Spinal cord (tissue), 10 donors: ENCODE measurements around the gene RTN4R. TPM values are rescaled to one million over a fixed set of nuclear protein-coding genes. Genes with fewer than 3 reads are reported as not detected.

ENCODE experiments used
- DNase-seq, 6 donors: peaks; one replicate each; pipeline versions ENCODE4 v3.0.0 to v3.0.0-alpha.2; 2013 to 2015; ENCODE audit warnings: low spot score in 6 of 6, low read depth in 4 of 6
- H3K27ac ChIP-seq: one replicate; pipeline ENCODE4 v1.5.1; 2013; ENCODE audit warnings: low read depth, low read length, control low read depth
- H3K27me3 ChIP-seq: one replicate; pipeline ENCODE4 v1.6.1; 2013; ENCODE audit warnings: low read length; ENCODE audit not compliant: control insufficient read depth, insufficient read depth
- H3K36me3 ChIP-seq: one replicate; pipeline ENCODE4 v1.6.1; 2013; ENCODE audit warnings: low read length; ENCODE audit not compliant: control insufficient read depth, insufficient read depth
- H3K4me1 ChIP-seq: one replicate; pipeline ENCODE4 v1.6.1; 2013; ENCODE audit warnings: low read length; ENCODE audit not compliant: control insufficient read depth, insufficient read depth
- H3K4me3 ChIP-seq: one replicate; pipeline ENCODE4 v1.5.1; 2013; ENCODE audit warnings: low read depth, low read length, control low read depth
- H3K9me3 ChIP-seq: one replicate; pipeline ENCODE4 v1.6.1; 2013; ENCODE audit warnings: low read length; ENCODE audit not compliant: control insufficient read depth, insufficient read depth
- WGBS: methylation state at CpG from one replicate; pipeline ENCODE4 v1.1.5; 2013; ENCODE audit warnings: missing lambda C conversion rate; ENCODE audit not compliant: insufficient coverage; 5-methylcytosine and 5-hydroxymethylcytosine counted together
- polyA plus RNA-seq, 2 donors: library from polyadenylated mRNA; unstranded; fragments of 120-200 nt; gene quantifications; one replicate each; pipeline ENCODE4 v1.2.1, GENCODE V29; 2013; ENCODE audit not compliant: insufficient read length in 2 of 2
- total RNA-seq, 2 donors: library from RNA; depleted of rRNA in 1 of 2; stranded (reverse); fragments of 120-200 nt in 1 of 2; fragments of >200 nt in 1 of 2; gene quantifications; one replicate each; pipeline versions ENCODE4 v1.2.3 to v1.2.4, GENCODE V29; 2013 to 2014
- donor health status: healthy.

The RTN4R gene
- total and polyA plus RNA-seq, 4 donors = 5.4 to 25.9 (median 16.6) TPM

- 90% methylated on average over 42 of the region's 42 CpGs for WGBS
- no peaks in the 10 kb centered on the region for H3K27me3 ChIP-seq
- no peaks in the 10 kb centered on the region for H3K9me3 ChIP-seq
- H3K27ac ChIP-seq = no peak overlapping the region
- H3K4me1 ChIP-seq = peaks cover 98% of the 10 kb centered on the region
- DNase-seq = no peak
- H3K4me3 ChIP-seq = no peak overlapping the region
- peaks cover 60% of the 10 kb centered on the region for H3K36me3 ChIP-seq
Measured at GRCh38 chr22:20242393-20243175, 25.5 kb downstream of the RTN4R start.

- no peak for DNase-seq
- Histone ChIP-seq H3K27me3 (no peaks in the 10 kb centered on the region), H3K36me3 (peaks cover 58% of the 10 kb centered on the region), H3K4me3 (no peak overlapping the region), H3K9me3 (no peaks in the 10 kb centered on the region), H3K27ac (no peak overlapping the region), H3K4me1 (peaks cover 98% of the 10 kb centered on the region)
- 91% methylated on average over 50 of the region's 51 CpGs for WGBS
Measured at GRCh38 chr22:20241579-20242392, 26.3 kb downstream of the RTN4R start.

GRCh38 chr22:20240900-20241299 lies 27.2 kb downstream of the RTN4R start:
- peaks cover 53% of the 10 kb centered on the region for H3K36me3 ChIP-seq
- peak overlapping the region; percentile 65 for H3K27ac ChIP-seq
- no peaks in the 10 kb centered on the region for H3K27me3 ChIP-seq
- H3K9me3 ChIP-seq = no peaks in the 10 kb centered on the region
- no peak for DNase-seq
- 79% methylated on average over 7 of the region's 8 CpGs for WGBS
- H3K4me1 ChIP-seq = peaks cover 97% of the 10 kb centered on the region
- H3K4me3 ChIP-seq = no peak overlapping the region

GRCh38 chr22:20240447-20240764 lies 27.7 kb downstream of the RTN4R start:
- peak overlapping the region; percentile 65 for H3K27ac ChIP-seq
- peak in 2 of 6 donors; percentile 81 to 93 for DNase-seq
- no peaks in the 10 kb centered on the region for H3K9me3 ChIP-seq
- H3K27me3 ChIP-seq = no peaks in the 10 kb centered on the region
- WGBS = 8% methylated on average over 9 of the region's 14 CpGs
- H3K4me3 ChIP-seq = no peak overlapping the region
- peaks cover 53% of the 10 kb centered on the region for H3K36me3 ChIP-seq
- H3K4me1 ChIP-seq = peaks cover 97% of the 10 kb centered on the region

GRCh38 chr22:20239676-20240446 lies 28.3 kb downstream of the RTN4R start:
- Histone ChIP-seq H3K27me3 (no peaks in the 10 kb centered on the region), H3K4me3 (no peak overlapping the region), H3K27ac (peak overlapping the region; percentile 65), H3K9me3 (no peaks in the 10 kb centered on the region), H3K36me3 (peaks cover 53% of the 10 kb centered on the region), H3K4me1 (peaks cover 97% of the 10 kb centered on the region)
- no peak for DNase-seq
- WGBS = 62% methylated on average over 6 of the region's 9 CpGs

GRCh38 chr22:20238901-20239675 lies 29.0 kb downstream of the RTN4R start:
- Histone ChIP-seq H3K27ac (peak overlapping the region; percentile 65), H3K4me1 (peaks cover 97% of the 10 kb centered on the region), H3K27me3 (no peaks in the 10 kb centered on the region), H3K36me3 (peaks cover 53% of the 10 kb centered on the region), H3K9me3 (no peaks in the 10 kb centered on the region), H3K4me3 (no peak overlapping the region)
- peak in 1 of 6 donors; percentile 48 for DNase-seq
- WGBS = 41% methylated on average over 35 of the region's 35 CpGs

- no peak overlapping the region for H3K4me3 ChIP-seq
- peaks cover 53% of the 10 kb centered on the region for H3K36me3 ChIP-seq
- no peaks in the 10 kb centered on the region for H3K9me3 ChIP-seq
- WGBS = 44% methylated on average over 6 of the region's 6 CpGs
- peaks cover 96% of the 10 kb centered on the region for H3K4me1 ChIP-seq
- peak in 1 of 6 donors; percentile 40 for DNase-seq
- no peaks in the 10 kb centered on the region for H3K27me3 ChIP-seq
- H3K27ac ChIP-seq = peak overlapping the region; percentile 65
Measured at GRCh38 chr22:20238536-20238900, 29.6 kb downstream of the RTN4R start.

GRCh38 chr22:20237480-20238440 lies 30.4 kb downstream of the RTN4R start:
- WGBS = 69% methylated on average over 16 of the region's 28 CpGs
- DNase-seq = peak in 1 of 6 donors; percentile 37
- H3K4me3 ChIP-seq = no peak overlapping the region
- no peak overlapping the region for H3K27ac ChIP-seq
- H3K36me3 ChIP-seq = peaks cover 49% of the 10 kb centered on the region
- H3K4me1 ChIP-seq = peaks cover 89% of the 10 kb centered on the region
- H3K9me3 ChIP-seq = no peaks in the 10 kb centered on the region
- H3K27me3 ChIP-seq = no peaks in the 10 kb centered on the region
